IPS-18c (cell line): ENCODE data around the gene SLC1A2.

Experiments
- H3K4me3 ChIP-seq: 2 replicates; pipeline ENCODE4 v1.7.0; 2013; ENCODE audit warnings: low read depth, mild to moderate bottlenecking, low read length, moderate library complexity; ENCODE audit not compliant: insufficient read depth
- H3K9me3 ChIP-seq: one replicate; pipeline ENCODE4 v1.6.1; 2013; ENCODE audit warnings: mild to moderate bottlenecking, low read length, moderate library complexity; ENCODE audit not compliant: control insufficient read depth, insufficient read depth

Gene SLC1A2

GRCh38 chr11:35389112-35389511, 30.2 kb downstream of the SLC1A2 start:
- Histone ChIP-seq H3K9me3 (no peaks in the 10 kb centered on the region), H3K4me3 (no peak overlapping the region)

- Histone ChIP-seq H3K4me3 (no peak overlapping the region), H3K9me3 (no peaks in the 10 kb centered on the region)
Measured at GRCh38 chr11:35388061-35388460, 31.3 kb downstream of the SLC1A2 start.

DNA sequence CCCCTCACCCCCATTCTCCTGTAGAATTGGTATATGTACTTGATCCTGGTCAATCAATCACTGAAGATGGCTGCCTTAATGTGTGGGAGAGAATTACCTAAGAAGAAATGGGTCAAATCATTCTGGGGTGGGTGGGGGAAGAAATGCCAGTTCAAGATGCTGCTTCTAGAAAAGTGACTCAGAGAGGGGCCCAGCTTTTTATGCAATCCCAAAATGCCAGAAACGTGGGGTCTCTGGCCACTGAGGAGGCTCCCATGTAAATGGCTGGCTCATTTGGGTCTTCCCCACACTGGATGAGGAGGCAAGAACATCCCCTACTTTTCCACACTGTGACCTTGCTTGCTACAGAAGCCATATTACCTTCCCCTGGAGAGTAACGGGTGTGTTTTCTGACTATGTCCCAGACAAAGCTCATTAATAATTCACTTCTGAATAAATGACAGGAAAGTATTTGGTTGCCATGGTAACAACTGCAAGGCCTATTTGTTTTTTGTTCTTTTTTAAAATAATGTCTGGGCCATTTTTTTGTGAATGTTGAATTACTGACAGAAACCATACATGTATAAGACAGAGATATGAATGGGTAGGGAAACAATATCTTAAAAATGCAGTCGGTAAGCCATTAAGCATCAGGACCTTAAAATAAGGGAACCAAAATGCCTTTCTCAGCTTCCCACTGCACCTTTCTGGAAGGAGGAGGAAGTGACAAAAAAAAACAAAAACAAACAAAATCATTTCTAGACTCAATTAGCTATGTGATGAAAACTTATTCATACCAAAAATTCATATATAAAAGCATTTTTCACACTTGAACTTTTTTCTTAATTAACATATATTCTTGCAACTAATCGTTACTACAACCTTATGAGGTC, 32.0 kb downstream of the SLC1A2 start:
- Histone ChIP-seq H3K4me3 (no peak overlapping the region), H3K9me3 (no peaks in the 10 kb centered on the region)

DNA sequence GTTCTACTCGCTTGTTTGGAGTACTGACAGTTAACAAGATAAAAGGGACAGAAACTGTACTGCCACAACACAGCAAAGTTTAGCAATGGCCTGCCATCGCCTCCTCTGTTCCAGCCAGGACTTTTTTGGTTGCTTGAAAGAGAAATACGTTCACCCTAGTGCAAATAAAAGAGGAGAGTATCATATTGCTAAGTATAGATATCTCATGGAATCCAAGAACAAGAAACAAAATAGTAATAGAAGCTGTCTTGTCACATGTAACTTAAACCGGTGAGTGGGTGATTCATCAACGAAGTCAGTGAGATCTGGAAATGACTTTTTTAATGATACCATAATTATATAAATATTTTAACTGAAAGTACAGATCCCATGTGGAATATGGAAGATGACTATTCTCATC, 35.4 kb downstream of the SLC1A2 start:
- Histone ChIP-seq H3K4me3 (no peak overlapping the region), H3K9me3 (no peaks in the 10 kb centered on the region)

DNA sequence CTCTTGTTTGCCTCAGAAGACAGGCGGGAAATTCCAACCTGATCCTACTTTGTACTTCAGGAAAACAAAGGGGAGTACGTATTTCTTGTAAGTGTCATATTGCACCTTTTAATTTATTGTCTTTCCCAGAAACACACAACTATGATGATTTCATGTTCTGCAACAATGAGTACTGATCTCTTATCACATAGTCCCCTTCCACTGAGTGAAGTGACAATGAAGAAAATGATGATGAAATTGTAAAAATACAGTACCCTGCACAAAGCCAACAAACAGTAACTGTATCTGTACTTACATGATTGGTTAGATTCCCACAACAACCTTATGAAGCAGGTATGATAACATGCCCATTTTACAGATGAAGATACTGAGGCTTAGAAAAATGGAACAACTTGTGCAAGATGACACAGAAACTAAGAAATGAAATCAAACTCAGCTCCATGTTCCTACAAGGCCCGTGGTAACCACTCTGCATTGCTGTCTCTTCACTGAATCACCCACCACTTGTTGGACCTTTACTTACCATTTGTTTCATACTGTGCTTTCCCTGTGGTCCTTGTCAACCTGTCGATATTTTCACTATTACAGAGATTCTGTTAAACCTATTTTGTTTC, 37.5 kb downstream of the SLC1A2 start:
- Histone ChIP-seq H3K4me3 (no peak overlapping the region), H3K9me3 (no peaks in the 10 kb centered on the region)

- no peaks in the 10 kb centered on the region for H3K9me3 ChIP-seq
- H3K4me3 ChIP-seq: no peak overlapping the region
Measured at GRCh38 chr11:35380603-35381002, 38.8 kb downstream of the SLC1A2 start.

DNA sequence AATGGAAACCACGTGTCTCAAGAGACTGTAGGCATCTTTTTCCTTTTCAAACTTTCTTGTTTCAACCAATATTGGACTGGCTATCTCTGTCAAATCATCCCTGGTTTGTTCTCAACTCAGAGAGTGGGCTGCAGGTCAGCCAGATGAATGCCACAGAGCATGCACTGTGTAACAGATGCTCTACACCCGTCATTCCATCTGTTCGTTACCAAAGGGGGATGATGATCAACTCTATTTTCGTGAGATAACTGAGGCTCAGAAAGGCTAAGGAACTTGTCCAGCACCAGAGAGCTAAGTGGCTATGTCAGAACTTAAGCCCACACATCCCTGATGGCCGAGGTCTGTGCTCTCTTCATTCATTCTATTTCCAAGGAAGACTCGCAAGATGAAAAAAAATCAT, 42.1 kb downstream of the SLC1A2 start:
- H3K9me3 ChIP-seq: no peaks in the 10 kb centered on the region
- no peak overlapping the region for H3K4me3 ChIP-seq

GRCh38 chr11:35376613-35377012, 42.7 kb downstream of the SLC1A2 start:
- Histone ChIP-seq H3K9me3 (no peaks in the 10 kb centered on the region), H3K4me3 (no peak overlapping the region)

DNA sequence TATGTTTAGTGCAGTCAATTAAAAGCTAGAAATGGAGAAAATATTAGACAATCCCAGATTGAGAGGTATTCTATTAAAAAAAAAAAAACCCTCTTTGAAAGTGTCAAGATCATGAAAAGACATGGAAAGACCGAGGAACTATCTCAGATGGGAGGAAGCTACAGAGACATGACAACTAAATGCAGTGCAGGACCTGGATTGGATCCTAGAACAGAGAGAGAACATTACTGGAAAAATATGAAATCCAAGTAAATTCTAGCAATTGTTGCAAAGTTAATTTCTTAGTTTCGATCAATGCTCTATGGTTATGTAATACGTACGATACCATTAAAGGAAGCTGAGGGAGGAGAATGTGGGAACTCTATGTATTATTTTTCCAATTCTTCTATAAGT, 43.2 kb downstream of the SLC1A2 start:
- no peak overlapping the region for H3K4me3 ChIP-seq

DNA sequence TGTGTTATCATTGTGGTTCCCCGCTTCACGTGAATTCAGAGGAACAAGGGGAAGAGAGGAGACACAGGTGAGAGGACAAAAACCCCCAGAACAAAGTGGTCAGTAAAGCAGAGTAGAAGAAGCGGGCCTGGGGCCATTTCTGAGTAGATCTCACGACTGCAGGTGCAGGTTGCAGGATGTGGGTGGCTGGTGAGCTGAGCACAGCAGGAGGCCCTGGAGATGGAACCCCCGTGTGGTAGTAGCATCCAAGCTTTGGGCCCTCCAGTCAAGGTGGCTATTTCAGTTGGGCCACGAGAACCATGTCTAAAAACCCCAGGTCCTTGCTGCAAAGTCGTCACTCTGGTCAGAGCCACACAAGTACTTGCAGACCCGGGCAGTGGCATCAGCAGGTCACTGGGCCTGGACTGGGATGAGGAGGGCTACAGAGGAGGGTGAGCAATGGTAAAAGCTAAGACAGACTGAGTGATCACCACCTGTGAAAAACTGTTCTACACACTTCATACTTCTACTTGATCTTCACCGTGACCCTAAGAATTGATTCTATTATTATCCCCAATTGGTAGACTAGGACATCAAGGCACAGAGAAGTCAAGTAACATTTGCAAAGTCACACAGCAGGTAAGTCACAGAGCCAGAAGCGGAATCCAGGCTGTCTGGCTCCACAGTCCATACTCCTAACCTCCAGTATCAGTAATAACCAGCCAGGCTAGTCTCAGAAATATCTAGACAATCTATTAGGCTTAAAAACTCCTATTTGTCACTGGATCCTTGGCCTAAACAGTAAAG, 43.8 kb downstream of the SLC1A2 start:
- Histone ChIP-seq H3K9me3 (no peaks in the 10 kb centered on the region), H3K4me3 (no peak overlapping the region)

More for the DNA sequence above, 43.2 kb downstream of the SLC1A2 start:
- no peaks in the 10 kb centered on the region for H3K9me3 ChIP-seq

DNA sequence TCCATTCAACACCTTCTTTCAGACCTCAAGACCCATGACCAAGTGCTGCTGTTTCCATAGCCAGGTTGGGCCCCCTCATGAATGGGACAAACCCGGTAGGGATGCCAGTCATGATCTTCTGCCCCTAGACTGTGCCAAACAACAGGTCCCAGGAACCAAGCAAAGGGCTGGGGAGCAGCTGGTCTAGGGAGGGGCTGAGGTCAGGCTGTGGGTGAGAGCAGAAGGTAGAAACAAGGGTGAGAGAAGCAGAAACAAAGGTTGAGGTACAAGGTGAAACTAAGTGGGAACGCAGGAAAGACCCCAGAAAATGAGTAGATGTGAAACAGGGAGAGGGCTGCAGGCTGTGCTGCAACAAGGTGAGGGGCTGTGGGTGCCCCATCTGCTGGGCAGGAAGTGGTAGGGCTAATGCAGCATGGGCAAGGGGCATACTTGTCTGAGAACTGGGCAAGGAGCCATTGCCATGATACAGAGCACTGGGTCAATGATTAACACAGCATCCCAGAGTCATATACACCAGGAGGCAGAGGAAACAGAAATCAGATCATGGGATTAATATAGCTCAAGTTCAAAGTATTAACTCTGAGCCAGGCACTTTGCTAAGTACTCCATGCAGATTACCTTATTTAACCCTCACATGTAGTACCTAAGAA, 45.9 kb downstream of the SLC1A2 start:
- H3K4me3 ChIP-seq: no peak overlapping the region
- no peaks in the 10 kb centered on the region for H3K9me3 ChIP-seq

DNA sequence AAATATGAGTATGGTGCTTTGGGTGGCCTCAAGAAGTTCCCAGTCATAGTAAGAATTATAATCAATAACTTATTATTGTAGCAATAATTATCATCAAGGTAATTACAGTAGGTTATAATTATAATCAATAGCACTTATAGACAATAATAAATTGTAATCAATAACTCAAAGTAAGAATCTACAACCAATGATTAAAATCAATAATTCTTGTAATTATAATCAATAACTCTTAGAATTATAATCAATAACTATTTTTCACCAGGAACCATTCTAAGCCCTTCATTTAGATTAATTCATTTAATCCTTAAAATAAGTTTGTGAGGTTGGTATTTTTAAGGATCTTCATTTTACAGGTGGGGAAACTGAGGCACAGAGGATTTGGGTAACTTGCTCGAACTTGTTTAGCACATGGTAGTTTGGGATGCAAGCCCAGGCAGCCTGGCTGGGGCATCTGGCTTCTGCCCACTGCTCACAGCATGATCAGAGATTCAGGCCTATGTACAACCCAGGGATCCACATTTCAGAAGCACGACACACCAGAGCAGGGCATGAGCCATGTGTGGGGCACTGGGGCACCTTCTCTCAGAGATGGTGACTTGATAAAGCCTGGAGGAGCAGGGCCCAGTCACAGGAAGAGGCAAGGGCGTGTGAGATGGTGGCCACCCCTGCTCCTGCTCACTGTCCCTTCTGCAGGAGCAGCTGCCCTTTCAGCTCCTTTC, 46.6 kb downstream of the SLC1A2 start:
- Histone ChIP-seq H3K9me3 (no peaks in the 10 kb centered on the region), H3K4me3 (no peak overlapping the region)

DNA sequence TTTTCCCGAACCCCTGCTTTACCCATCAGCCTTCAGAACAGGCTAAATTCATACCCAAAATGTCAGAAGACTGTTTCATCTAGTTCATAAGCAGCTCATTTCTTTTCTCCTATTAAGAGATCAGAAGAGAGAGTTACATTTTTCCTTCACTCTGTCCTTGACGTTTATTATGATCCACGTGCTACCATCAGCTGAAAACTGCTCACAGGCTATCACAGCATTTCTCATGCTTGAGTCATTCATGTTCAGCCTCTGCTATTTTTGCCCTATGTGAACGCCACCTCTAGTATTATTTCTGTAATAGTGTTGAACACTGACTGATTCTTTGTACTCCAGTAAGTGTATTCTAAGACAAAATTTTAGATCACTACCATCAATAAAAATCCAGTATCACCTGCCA, 51.9 kb downstream of the SLC1A2 start:
- Histone ChIP-seq H3K4me3 (no peak overlapping the region), H3K9me3 (no peaks in the 10 kb centered on the region)

GRCh38 chr11:35366798-35367197, 52.6 kb downstream of the SLC1A2 start:
- Histone ChIP-seq H3K4me3 (no peak overlapping the region), H3K9me3 (no peaks in the 10 kb centered on the region)

GRCh38 chr11:35365961-35366360, 53.4 kb downstream of the SLC1A2 start:
- H3K4me3 ChIP-seq: no peak overlapping the region

DNA sequence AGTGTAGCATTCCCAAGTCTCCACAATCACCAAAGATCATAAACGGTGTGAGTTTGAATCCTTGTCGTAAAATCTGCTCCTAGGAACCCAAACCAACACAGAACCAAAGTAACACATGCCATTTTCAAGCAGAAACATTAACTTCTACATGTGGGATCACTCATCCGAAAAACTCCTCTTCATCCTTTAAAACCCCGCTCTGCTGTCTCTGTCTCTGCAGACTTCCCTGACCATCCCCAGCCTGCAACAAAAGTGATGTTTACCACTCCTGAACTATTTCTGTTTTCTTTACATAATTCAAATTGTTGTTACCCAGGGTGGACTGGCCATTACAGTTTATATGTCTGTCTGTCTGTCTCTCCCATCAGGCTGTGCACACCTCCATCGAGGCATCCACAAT, 54.0 kb downstream of the SLC1A2 start:
- Histone ChIP-seq H3K9me3 (no peaks in the 10 kb centered on the region), H3K4me3 (no peak overlapping the region)

More at GRCh38 chr11:35365961-35366360, 53.4 kb downstream of the SLC1A2 start:
- H3K9me3 ChIP-seq: no peaks in the 10 kb centered on the region
